ENCODE data around the gene ATXN1.

ATXN1 gene

GRCh38 chr6:16490616-16491015 lies 270.6 kb downstream of the ATXN1 start:
- no peak for DNase-seq

- DNase-seq, result no peak
These were observed 272.4 kb downstream of the ATXN1 start for GRCh38 chr6:16488813-16489212.

GRCh38 chr6:16487996-16488674 lies 273.1 kb downstream of the ATXN1 start:
- DNase-seq, result peak in 1 of 2 donors; percentile 72

- DNase-seq, result peak in 1 of 2 donors; percentile 65
These were observed 274.6 kb downstream of the ATXN1 start for GRCh38 chr6:16486661-16487060.

GRCh38 chr6:16483315-16483875 lies 277.9 kb downstream of the ATXN1 start:
- peak; percentile 71 to 90 for DNase-seq

GRCh38 chr6:16482702-16483314 lies 278.5 kb downstream of the ATXN1 start:
- no peak for DNase-seq

- peak; percentile 84 to 93 for DNase-seq
These were observed 279.4 kb downstream of the ATXN1 start for GRCh38 chr6:16481697-16482399.

- peak in 1 of 2 donors; percentile 69 for DNase-seq
These were observed 280.3 kb downstream of the ATXN1 start for GRCh38 chr6:16480763-16481560.

GRCh38 chr6:16477367-16478149 lies 283.7 kb downstream of the ATXN1 start:
- DNase-seq, result peak in 1 of 2 donors; percentile 35

GRCh38 chr6:16476861-16477260 lies 284.4 kb downstream of the ATXN1 start:
- DNase-seq, result no peak

- no peak for DNase-seq
These were observed 285.8 kb downstream of the ATXN1 start for GRCh38 chr6:16475494-16475781.

GRCh38 chr6:16474772-16475493 lies 286.3 kb downstream of the ATXN1 start:
- DNase-seq, result peak; percentile 40 to 80

GRCh38 chr6:16473908-16474771 lies 287.1 kb downstream of the ATXN1 start:
- DNase-seq, result peak; percentile 46 to 75

GRCh38 chr6:16473184-16473907 lies 287.9 kb downstream of the ATXN1 start:
- DNase-seq, result peak in 1 of 2 donors; percentile 52

- no peak for DNase-seq
These were observed 288.8 kb downstream of the ATXN1 start for GRCh38 chr6:16472349-16473069.

GRCh38 chr6:16471910-16472297 lies 289.4 kb downstream of the ATXN1 start:
- DNase-seq, result peak in 1 of 2 donors; percentile 25

GRCh38 chr6:16471222-16471909 lies 289.9 kb downstream of the ATXN1 start:
- peak; percentile 22 to 34 for DNase-seq

- DNase-seq, result no peak
These were observed 290.6 kb downstream of the ATXN1 start for GRCh38 chr6:16470502-16471221.

All from CD4-positive, alpha-beta T cell treated with Interleukin-4 for 1 hour (primary cell).